ENCODE data around the gene FADS1. TPM values are rescaled to one million over a fixed set of nuclear protein-coding genes. Genes with fewer than 3 reads are reported as not detected.

Gene FADS1
- total RNA-seq, 2 donors from 2014 or later: 39.0 to 52.9 TPM

- Histone ChIP-seq H3K27ac (no peak overlapping the region), H3K4me3 (no peak overlapping the region), H3K27me3 (replicated peaks; ENCODE audit: insufficient read depth) (no peaks in the 10 kb centered on the region), H3K36me3 (no peaks in the 10 kb centered on the region), H3K9me3 (no peaks in the 10 kb centered on the region), H3K4me1 (ENCODE audit: control insufficient read depth in 1 of 2, low read depth in 2 of 2) (no peaks in the 10 kb centered on the region)
- no peak for TF ChIP-seq CTCF (IDR thresholded peaks at IDR 0.05)
- ATAC-seq (ENCODE audit: insufficient number of reproducible peaks, low FRiP score, low read depth) (no peak), DNase-seq (ENCODE audit: low spot score) (no peak)
Measured at GRCh38 chr11:61764606-61765260, 52.1 kb downstream of the FADS1 start.

- DNase-seq (ENCODE audit: low spot score) (no peak), ATAC-seq (ENCODE audit: insufficient number of reproducible peaks, low FRiP score, low read depth) (no peak)
- Histone ChIP-seq H3K9me3 (no peaks in the 10 kb centered on the region), H3K27ac (no peak overlapping the region), H3K36me3 (no peaks in the 10 kb centered on the region), H3K4me3 (no peak overlapping the region), H3K4me1 (ENCODE audit: control insufficient read depth in 1 of 2, low read depth in 2 of 2) (no peaks in the 10 kb centered on the region), H3K27me3 (replicated peaks; ENCODE audit: insufficient read depth) (no peaks in the 10 kb centered on the region)
- no peak for TF ChIP-seq CTCF (IDR thresholded peaks at IDR 0.05)
Measured at GRCh38 chr11:61763930-61764605, 52.7 kb downstream of the FADS1 start.

GRCh38 chr11:61762798-61763197 is 54.0 kb downstream of the FADS1 start:
- H3K4me3 ChIP-seq: no peak overlapping the region
- H3K36me3 ChIP-seq: no peaks in the 10 kb centered on the region
- no peaks in the 10 kb centered on the region for H3K9me3 ChIP-seq
- no peaks in the 10 kb centered on the region for H3K27me3 ChIP-seq (replicated peaks; ENCODE audit: insufficient read depth)
- DNase-seq (ENCODE audit: low spot score) (no peak), ATAC-seq (ENCODE audit: insufficient number of reproducible peaks, low FRiP score, low read depth) (no peak)
- no peak for TF ChIP-seq CTCF (IDR thresholded peaks at IDR 0.05)
- no peak overlapping the region for H3K27ac ChIP-seq
- no peaks in the 10 kb centered on the region for H3K4me1 ChIP-seq (ENCODE audit: control insufficient read depth in 1 of 2, low read depth in 2 of 2)

GRCh38 chr11:61762223-61762615 is 54.6 kb downstream of the FADS1 start:
- no peak overlapping the region for H3K4me3 ChIP-seq
- no peaks in the 10 kb centered on the region for H3K9me3 ChIP-seq
- no peaks in the 10 kb centered on the region for H3K4me1 ChIP-seq (ENCODE audit: control insufficient read depth in 1 of 2, low read depth in 2 of 2)
- H3K27me3 ChIP-seq (replicated peaks; ENCODE audit: insufficient read depth): no peaks in the 10 kb centered on the region
- ATAC-seq (ENCODE audit: insufficient number of reproducible peaks, low FRiP score, low read depth): no peak
- no peak overlapping the region for H3K27ac ChIP-seq
- no peak for DNase-seq (ENCODE audit: low spot score)
- no peaks in the 10 kb centered on the region for H3K36me3 ChIP-seq
- TF ChIP-seq CTCF (IDR thresholded peaks at IDR 0.05): no peak

GRCh38 chr11:61761440-61762222 is 55.2 kb downstream of the FADS1 start:
- DNase-seq (ENCODE audit: low spot score): no peak
- Histone ChIP-seq H3K27ac (no peak overlapping the region), H3K4me3 (no peak overlapping the region), H3K36me3 (no peaks in the 10 kb centered on the region), H3K27me3 (replicated peaks; ENCODE audit: insufficient read depth) (no peaks in the 10 kb centered on the region), H3K4me1 (ENCODE audit: control insufficient read depth in 1 of 2, low read depth in 2 of 2) (no peaks in the 10 kb centered on the region), H3K9me3 (no peaks in the 10 kb centered on the region)
- ATAC-seq (ENCODE audit: insufficient number of reproducible peaks, low FRiP score, low read depth): no peak
- no peak for TF ChIP-seq CTCF (IDR thresholded peaks at IDR 0.05)

Measured in thoracic aorta (tissue), 2 donors.